Activated T-cell treated with anti-CD3 and anti-CD28 coated beads, Interleukin-2, amount 50 U/mL, for 72 hours (primary cell): ENCODE data around the gene PCBP4. TPM values are rescaled to one million over a fixed set of nuclear protein-coding genes. Genes with fewer than 3 reads are reported as not detected.
A peak's percentile ranks its signal among the peaks of the same experiment; 100 is the strongest.

Experiments
- ATAC-seq, 2 donors: fragments of 150-1000 bp; cut with Tn5 transposase; replicated peaks in 1 of 2; 2 replicates each; pipeline ENCODE4 v1.10.0; 2021; ENCODE audit warnings: moderate library complexity in 2 of 2, mild to moderate bottlenecking in 1 of 2
- DNase-seq, 2 donors: peaks; one replicate each; pipeline ENCODE4 v3.0.0; 2021 to 2022; ENCODE audit warnings: mixed read lengths in 1 of 2
- H3K27ac Mint-ChIP-seq: one replicate; pipeline ENCODE4 v1.8.0; 2022; ENCODE audit warnings: mild to moderate bottlenecking, moderate library complexity, mixed read lengths
- H3K27me3 Mint-ChIP-seq: one replicate; pipeline ENCODE4 v1.8.0; 2022; ENCODE audit warnings: low read depth, mixed read lengths
- H3K36me3 Mint-ChIP-seq, 2 donors: one replicate each; pipeline ENCODE4 v1.8.0; 2022; ENCODE audit warnings: mixed read lengths in 2 of 2, mild to moderate bottlenecking in 1 of 2; ENCODE audit not compliant: insufficient read depth in 2 of 2
- H3K4me1 Mint-ChIP-seq: one replicate; pipeline ENCODE4 v1.8.0; 2022; ENCODE audit warnings: low read depth, mixed read lengths
- H3K4me3 Mint-ChIP-seq, 2 donors: one replicate each; pipeline ENCODE4 v1.8.0; 2022; ENCODE audit warnings: mild to moderate bottlenecking in 2 of 2, mixed read lengths in 2 of 2, moderate library complexity in 2 of 2
- H3K9me3 Mint-ChIP-seq, 2 donors: one replicate each; pipeline ENCODE4 v1.8.0; 2022; ENCODE audit warnings: mixed read lengths in 2 of 2
- total RNA-seq, 2 donors: library from RNA; stranded (reverse); gene quantifications; one replicate each; pipeline ENCODE4 v1.2.3, GENCODE V29; 2022

PCBP4 gene
- total RNA-seq, 2 donors from 2014 or later = 23.3 to 27.4 TPM

DNA sequence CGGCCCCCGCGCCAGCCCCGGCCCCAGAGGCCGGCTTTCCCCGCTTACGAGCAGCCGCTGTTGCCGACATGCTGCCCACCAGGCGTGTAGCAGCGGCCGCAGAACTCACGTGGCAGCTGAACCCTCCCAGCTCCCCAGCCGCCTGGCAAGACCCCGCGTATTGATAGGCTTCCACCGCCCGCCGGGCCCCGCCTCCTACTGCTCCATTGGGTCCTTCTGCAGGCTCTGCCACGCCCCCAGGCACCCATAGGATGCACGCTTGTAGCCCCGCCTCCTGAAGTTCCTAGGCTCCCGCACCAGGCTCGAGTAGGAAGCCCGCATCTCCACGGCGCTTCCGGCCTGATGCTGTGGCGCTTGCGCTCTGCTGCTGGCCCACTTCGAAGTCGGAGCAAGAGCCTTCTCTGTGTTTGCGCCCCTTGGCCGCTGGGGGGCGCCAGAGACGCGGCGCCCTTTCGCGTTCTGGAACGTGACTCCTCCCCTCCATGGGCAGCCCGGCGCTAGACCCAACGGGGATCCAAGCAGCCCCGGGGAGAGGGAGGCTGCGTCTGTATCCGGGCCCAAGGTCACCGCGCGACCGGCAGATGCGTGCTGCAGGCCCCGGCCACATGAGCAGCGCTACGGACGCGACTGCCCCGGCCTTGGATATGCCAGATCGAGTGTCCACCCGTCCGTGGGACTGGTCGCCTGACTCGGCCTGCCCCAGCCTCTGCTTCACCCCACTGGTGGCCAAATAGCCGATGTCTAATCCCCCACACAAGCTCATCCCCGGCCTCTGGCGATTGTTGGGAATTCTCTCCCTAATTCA is 25.3 kb downstream of the PCBP4 start, which contains the start of the genes PARP3 and RRP9:
TSS of gene PARP3 (plus strand) at position 566 of the 805 bp plus-strand sequence. CDS start 993 bp downstream, outside the sequence.
TSS of gene RRP9 (minus strand) at position 107 of the 805 bp plus-strand sequence. CDS start at position 70, 37 bp downstream.
- DNase-seq (peak; percentile 99 to 100), ATAC-seq (peak; percentile 92 to 95)
- H3K27me3 Mint-ChIP-seq = no peaks in the 10 kb centered on the region
- H3K27ac Mint-ChIP-seq = peak within 1 kb of the TSS; percentile 83
- peaks cover 39% of the 10 kb centered on the region for H3K4me1 Mint-ChIP-seq
- H3K36me3 Mint-ChIP-seq = peaks cover 0 to 4% of the 10 kb centered on the region in 2 donors
- peak within 1 kb of the TSS; percentile 69 to 80 for H3K4me3 Mint-ChIP-seq
- no peaks in the 10 kb centered on the region for H3K9me3 Mint-ChIP-seq

GRCh38 chr3:51941463-51941797 is 25.8 kb downstream of the PCBP4 start:
- Mint-ChIP-seq H3K4me3 (peak overlapping the region; percentile 69 to 80), H3K4me1 (peaks cover 39% of the 10 kb centered on the region), H3K27me3 (no peaks in the 10 kb centered on the region), H3K9me3 (no peaks in the 10 kb centered on the region), H3K36me3 (peaks cover 0 to 4% of the 10 kb centered on the region in 2 donors), H3K27ac (no peak overlapping the region)
- DNase-seq = no peak
- ATAC-seq = no peak

DNA sequence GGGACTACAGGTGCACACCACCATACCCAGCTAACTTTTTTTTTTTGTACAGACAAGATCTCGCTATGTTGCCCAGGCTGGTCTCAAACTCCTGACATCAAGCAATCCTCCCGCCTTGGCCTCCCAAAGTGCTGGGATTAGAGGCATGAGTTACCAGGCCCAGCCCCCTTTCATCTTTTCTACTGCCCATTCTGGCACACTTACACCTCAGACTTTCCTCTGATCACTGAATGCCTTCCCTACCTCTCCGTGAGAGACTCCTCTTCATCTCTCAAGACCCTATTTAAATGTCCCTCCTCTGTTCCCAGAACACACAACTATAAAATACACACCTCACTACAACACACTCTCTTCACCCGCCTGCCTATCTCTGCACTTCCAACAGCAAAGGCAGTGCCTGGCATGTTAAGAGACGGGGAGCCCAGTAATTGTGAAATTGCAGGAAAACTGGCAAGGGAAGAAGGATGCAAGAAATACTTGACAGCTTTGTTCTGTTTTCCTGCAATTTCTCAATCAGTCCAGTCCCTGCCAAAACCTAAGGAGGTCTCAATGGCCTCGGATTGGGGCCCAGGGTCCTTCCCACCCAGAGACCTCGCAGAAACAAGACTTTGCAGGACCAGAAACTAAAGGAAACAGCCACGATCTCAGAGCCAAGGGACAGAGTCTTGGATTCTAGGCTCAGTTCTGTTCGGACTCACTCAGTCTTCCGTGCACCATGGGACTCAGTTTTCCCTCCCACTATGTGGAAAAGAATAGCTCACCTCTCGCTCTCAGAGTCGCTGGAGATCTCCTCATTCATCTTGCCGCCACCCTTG is 26.4 kb downstream of the PCBP4 start:
- Mint-ChIP-seq H3K27ac (peak overlapping the region; percentile 18), H3K9me3 (no peaks in the 10 kb centered on the region), H3K4me1 (peaks cover 39% of the 10 kb centered on the region), H3K36me3 (peaks cover 2 to 7% of the 10 kb centered on the region in 2 donors), H3K4me3 (peak overlapping the region; percentile 69 to 80), H3K27me3 (no peaks in the 10 kb centered on the region)
- ATAC-seq (no peak), DNase-seq (no peak)

DNA sequence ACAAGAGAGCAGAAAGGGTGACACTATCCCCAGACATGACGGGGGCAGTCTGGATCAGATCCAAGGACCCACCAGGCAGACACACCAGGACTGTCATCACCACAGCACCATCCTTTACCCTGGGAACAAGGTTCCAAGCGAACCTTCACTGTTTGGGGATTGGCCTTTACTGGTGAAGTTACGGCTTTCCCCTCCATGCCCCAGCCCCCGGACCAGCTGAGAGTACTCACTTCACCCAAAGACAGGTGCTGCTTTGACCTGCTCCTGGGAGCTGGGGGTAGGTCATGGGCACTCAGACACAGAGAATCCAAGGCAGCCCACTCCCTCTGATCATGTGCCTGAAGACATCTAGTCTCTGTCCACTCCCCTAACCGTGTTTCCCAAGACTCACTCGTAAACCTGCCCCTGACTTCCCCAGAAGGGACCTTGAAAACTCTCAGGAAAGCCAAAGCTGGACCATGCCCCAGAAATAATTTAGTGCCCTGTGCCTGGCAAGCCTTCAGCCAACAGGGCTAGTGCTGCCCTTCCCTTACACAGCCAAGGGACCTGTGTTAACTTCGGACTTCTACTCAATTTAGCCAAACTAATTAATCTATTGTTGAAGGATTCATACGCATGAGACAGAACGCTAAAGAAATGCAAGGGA is 28.4 kb downstream of the PCBP4 start:
- Mint-ChIP-seq H3K4me3 (peak overlapping the region in 1 of 2 donors; percentile 22), H3K9me3 (no peaks in the 10 kb centered on the region), H3K36me3 (peaks cover 2 to 11% of the 10 kb centered on the region in 2 donors), H3K4me1 (peaks cover 39% of the 10 kb centered on the region), H3K27ac (no peak overlapping the region), H3K27me3 (no peaks in the 10 kb centered on the region)
- DNase-seq (no peak), ATAC-seq (no peak)

DNA sequence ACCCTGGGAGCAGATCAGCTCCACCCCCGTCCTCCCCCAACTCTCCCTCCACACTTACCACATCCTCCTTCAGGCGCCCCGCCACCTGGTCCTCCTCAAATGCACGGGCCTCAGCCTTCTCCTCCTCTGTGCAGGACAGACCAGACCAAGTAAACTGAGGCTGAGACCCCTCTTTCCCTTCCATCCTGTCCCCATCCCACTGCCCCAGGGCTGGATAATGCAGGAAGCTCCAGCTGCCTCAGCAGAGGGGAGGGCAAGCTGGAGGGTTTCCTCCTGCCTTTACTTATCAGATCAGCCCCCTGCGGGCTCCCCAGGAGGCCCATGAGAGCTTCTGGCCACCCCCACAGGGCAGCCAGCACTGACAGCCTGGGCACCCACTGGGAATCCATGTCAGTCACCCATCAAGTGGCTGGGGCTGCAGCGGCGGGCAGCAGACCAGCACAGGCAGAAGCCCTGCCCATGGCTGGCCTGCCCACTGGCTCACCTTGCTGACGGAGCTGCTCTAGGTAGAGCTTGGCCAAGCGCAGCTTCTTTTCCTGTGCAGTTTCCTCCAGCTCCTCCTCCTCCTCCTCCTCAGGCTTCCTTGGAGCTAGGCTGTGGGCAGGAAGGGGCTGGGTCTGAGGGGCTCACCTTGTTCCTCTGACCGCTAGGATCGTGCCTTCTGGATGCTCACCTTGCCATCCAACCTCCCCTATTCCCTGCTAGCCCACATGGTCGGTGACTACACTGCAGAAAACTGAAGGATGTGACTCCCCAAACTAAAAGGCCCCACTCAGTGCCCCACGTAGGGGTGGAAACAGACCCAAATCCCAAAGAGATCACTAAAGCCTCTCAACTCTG is 29.4 kb downstream of the PCBP4 start:
- H3K27me3 Mint-ChIP-seq = no peaks in the 10 kb centered on the region
- peaks cover 2 to 11% of the 10 kb centered on the region in 2 donors for H3K36me3 Mint-ChIP-seq
- H3K9me3 Mint-ChIP-seq = no peaks in the 10 kb centered on the region
- H3K27ac Mint-ChIP-seq = no peak overlapping the region
- H3K4me1 Mint-ChIP-seq = peaks cover 35% of the 10 kb centered on the region
- ATAC-seq = no peak
- no peak for DNase-seq
- no peak overlapping the region for H3K4me3 Mint-ChIP-seq

GRCh38 chr3:51937014-51937413 is 30.2 kb downstream of the PCBP4 start:
- H3K36me3 Mint-ChIP-seq = peaks cover 2 to 11% of the 10 kb centered on the region in 2 donors
- no peaks in the 10 kb centered on the region for H3K27me3 Mint-ChIP-seq
- ATAC-seq = no peak
- H3K27ac Mint-ChIP-seq = no peak overlapping the region
- no peaks in the 10 kb centered on the region for H3K9me3 Mint-ChIP-seq
- peaks cover 34% of the 10 kb centered on the region for H3K4me1 Mint-ChIP-seq
- no peak overlapping the region for H3K4me3 Mint-ChIP-seq
- DNase-seq = no peak

GRCh38 chr3:51935886-51936755 is 31.1 kb downstream of the PCBP4 start:
- H3K9me3 Mint-ChIP-seq = no peaks in the 10 kb centered on the region
- no peak overlapping the region for H3K4me3 Mint-ChIP-seq
- H3K36me3 Mint-ChIP-seq = peaks cover 3 to 11% of the 10 kb centered on the region in 2 donors
- ATAC-seq (no peak), DNase-seq (no peak)
- peaks cover 30% of the 10 kb centered on the region for H3K4me1 Mint-ChIP-seq
- no peaks in the 10 kb centered on the region for H3K27me3 Mint-ChIP-seq
- no peak overlapping the region for H3K27ac Mint-ChIP-seq

- Mint-ChIP-seq H3K27me3 (no peaks in the 10 kb centered on the region), H3K4me3 (no peak overlapping the region), H3K9me3 (no peaks in the 10 kb centered on the region), H3K4me1 (peaks cover 21% of the 10 kb centered on the region), H3K27ac (no peak overlapping the region), H3K36me3 (peaks cover 4 to 11% of the 10 kb centered on the region in 2 donors)
- no peak for DNase-seq
- ATAC-seq = no peak
Measured at GRCh38 chr3:51934991-51935885, 32.0 kb downstream of the PCBP4 start.

DNA sequence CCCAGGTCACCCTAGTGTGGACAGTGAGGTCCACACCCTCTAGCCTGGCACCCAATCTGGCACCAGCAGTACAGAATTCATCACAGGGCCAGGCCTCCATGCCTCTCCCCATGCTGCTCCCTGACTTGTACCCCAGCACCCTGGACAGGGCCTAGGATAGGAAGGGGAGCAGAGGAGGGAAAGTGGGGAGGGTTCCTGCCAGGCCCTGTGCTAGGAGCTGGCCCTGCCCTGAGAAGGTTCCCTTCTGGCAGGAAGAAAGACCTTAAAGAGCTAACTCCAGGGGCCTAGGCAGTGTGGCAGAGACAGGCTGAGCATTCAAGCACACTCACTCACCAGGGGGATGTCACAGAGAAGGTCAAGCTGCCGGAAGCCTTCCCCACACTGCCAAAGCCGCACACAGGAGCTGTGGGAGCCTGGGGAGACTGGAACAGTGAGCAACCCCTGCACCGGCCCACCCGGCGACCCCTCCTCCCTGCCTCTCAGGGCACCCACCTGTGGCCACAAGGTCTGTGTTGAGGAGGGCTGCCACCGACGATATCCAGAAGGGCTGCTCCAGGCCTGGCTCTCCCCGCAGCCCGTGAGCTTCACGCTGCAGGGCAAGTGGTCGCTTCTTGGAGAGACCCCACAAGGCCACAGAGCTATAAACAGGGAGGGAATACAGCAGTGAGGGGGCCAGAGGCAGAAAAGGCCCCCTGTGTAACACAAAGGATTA is 33.0 kb downstream of the PCBP4 start:
- Mint-ChIP-seq H3K27me3 (no peaks in the 10 kb centered on the region), H3K27ac (no peak overlapping the region), H3K9me3 (no peaks in the 10 kb centered on the region), H3K36me3 (peaks cover 4 to 11% of the 10 kb centered on the region in 2 donors), H3K4me3 (no peak overlapping the region), H3K4me1 (peaks cover 12% of the 10 kb centered on the region)
- ATAC-seq = no peak
- DNase-seq = no peak

GRCh38 chr3:51933471-51934138 is 33.6 kb downstream of the PCBP4 start:
- H3K4me1 Mint-ChIP-seq = peaks cover 7% of the 10 kb centered on the region
- ATAC-seq (no peak), DNase-seq (no peak)
- no peaks in the 10 kb centered on the region for H3K9me3 Mint-ChIP-seq
- no peak overlapping the region for H3K27ac Mint-ChIP-seq
- no peak overlapping the region for H3K4me3 Mint-ChIP-seq
- H3K27me3 Mint-ChIP-seq = no peaks in the 10 kb centered on the region
- H3K36me3 Mint-ChIP-seq = peaks cover 4 to 11% of the 10 kb centered on the region in 2 donors
